ENCODE measurements around the gene FRY. TPM values are rescaled to one million over a fixed set of nuclear protein-coding genes. Genes with fewer than 3 reads are reported as not detected.

Gene FRY
- polyA plus RNA-seq, 1 experiment = 51.4 TPM

DNA sequence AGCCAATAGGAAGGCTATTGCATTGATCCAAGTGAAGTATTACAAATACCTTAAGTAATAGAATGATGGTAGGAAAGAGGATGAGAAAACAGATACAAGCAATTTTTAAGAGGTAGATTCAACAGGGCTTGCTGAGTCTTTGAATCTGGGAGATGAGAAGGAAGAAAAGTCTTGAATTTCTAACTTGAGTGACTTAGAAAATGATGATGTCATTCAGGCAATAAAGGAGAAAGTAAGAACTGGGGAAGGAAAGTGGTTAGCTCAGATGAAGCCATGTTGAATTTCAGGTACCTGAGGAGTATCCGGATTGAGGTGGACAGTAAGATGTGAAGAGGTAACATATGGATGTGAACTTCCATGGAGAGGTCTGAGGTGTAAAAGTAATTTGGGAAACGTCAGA, 15.5 kb upstream of the FRY start:
- ChIA-PET POLR2A (no interaction called here), CTCF (interaction anchor here (1.0 to 2.6 kb wide), 3 partner anchors 103 to 149 kb away, joined by 3 to 9 read pairs (median 4); no protein-coding TSS in a partner anchor)
- TF ChIP-seq, protein P1, sequence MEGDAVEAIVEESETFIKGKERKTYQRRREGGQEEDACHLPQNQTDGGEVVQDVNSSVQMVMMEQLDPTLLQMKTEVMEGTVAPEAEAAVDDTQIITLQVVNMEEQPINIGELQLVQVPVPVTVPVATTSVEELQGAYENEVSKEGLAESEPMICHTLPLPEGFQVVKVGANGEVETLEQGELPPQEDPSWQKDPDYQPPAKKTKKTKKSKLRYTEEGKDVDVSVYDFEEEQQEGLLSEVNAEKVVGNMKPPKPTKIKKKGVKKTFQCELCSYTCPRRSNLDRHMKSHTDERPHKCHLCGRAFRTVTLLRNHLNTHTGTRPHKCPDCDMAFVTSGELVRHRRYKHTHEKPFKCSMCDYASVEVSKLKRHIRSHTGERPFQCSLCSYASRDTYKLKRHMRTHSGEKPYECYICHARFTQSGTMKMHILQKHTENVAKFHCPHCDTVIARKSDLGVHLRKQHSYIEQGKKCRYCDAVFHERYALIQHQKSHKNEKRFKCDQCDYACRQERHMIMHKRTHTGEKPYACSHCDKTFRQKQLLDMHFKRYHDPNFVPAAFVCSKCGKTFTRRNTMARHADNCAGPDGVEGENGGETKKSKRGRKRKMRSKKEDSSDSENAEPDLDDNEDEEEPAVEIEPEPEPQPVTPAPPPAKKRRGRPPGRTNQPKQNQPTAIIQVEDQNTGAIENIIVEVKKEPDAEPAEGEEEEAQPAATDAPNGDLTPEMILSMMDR (IDR thresholded peaks at IDR 0.05; ENCODE audit: insufficient read depth, low read depth, low read length) = no peak
- Histone ChIP-seq H3K27me3 (ENCODE audit: control insufficient read depth, insufficient read depth, low read length) (no peaks in the 10 kb centered on the region; the same call in 1 of the 2 replicates), H3K4me3 (ENCODE audit: low read depth, low read length) (no peak overlapping the region), H3K36me3 (ENCODE audit: control insufficient read depth, insufficient read depth, low read length) (no peaks in the 10 kb centered on the region)
- DNase-seq (ENCODE audit: low read depth) = no peak

DNA sequence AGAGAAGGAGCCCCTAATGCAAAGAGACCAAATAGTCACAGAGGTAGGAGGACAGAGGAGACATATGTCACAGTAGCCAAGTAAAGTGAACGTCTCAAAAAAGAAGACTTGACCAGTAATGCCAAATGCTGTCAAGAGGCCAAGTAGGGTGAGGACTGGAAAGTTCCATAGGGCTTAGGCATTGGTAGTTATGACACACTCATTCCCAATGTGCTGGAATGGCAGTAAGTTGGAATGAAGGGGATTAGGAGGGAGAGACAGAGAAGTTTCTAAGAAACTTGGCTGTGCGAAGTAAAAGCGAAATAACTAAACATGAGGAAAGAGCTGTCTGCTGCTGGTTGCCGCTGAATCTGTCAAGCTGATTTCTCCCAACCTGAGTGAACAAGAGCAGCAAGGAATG, 14.9 kb upstream of the FRY start:
- ChIA-PET POLR2A (no interaction called here), CTCF (interaction anchor here (1.3 to 2.6 kb wide), 2 partner anchors 103 to 107 kb away, joined by 4 to 9 read pairs; no protein-coding TSS in a partner anchor)
- no peak for DNase-seq (ENCODE audit: low read depth)

DNA sequence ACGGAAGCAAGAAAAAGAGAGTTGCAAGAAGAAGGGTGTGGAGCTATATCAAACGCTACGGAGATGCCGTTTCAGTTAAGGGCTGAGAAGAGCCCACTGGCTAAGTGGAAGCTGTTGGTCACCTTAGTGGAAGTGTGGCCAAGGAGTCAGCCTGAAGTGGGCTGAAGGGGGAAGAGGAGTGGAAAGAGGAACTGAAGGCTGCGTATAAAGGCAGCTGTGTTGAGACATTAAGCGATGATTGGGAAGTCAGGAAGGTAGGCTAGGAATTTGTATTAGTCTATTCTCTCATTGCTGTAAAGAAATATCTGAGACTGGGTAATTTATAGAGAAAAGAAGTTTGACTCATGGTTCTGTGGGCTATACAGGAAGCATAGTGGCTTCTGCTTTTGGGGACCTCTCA, 14.1 kb upstream of the FRY start:
- Histone ChIP-seq H3K27me3 (ENCODE audit: control insufficient read depth, insufficient read depth, low read length) (no peaks in the 10 kb centered on the region), H3K4me3 (ENCODE audit: low read depth, low read length) (no peak overlapping the region), H3K36me3 (ENCODE audit: control insufficient read depth, insufficient read depth, low read length) (no peaks in the 10 kb centered on the region)
- DNase-seq (ENCODE audit: low read depth) = no peak
- TF ChIP-seq, protein P1 (IDR thresholded peaks at IDR 0.05; ENCODE audit: insufficient read depth, low read depth, low read length) = no peak
- ChIA-PET POLR2A (no interaction called here), CTCF (interaction anchor here (1.0 to 2.6 kb wide), 3 partner anchors 89 to 108 kb away, joined by 3 to 9 read pairs (median 4); no protein-coding TSS in a partner anchor)

More for the DNA sequence above, 14.9 kb upstream of the FRY start:
- Histone ChIP-seq H3K36me3 (ENCODE audit: control insufficient read depth, insufficient read depth, low read length) (no peaks in the 10 kb centered on the region), H3K4me3 (ENCODE audit: low read depth, low read length) (no peak overlapping the region), H3K27me3 (ENCODE audit: control insufficient read depth, insufficient read depth, low read length) (no peaks in the 10 kb centered on the region; the same call in 1 of the 2 replicates)
- TF ChIP-seq, protein P1 (IDR thresholded peaks at IDR 0.05; ENCODE audit: insufficient read depth, low read depth, low read length) = no peak

DNA sequence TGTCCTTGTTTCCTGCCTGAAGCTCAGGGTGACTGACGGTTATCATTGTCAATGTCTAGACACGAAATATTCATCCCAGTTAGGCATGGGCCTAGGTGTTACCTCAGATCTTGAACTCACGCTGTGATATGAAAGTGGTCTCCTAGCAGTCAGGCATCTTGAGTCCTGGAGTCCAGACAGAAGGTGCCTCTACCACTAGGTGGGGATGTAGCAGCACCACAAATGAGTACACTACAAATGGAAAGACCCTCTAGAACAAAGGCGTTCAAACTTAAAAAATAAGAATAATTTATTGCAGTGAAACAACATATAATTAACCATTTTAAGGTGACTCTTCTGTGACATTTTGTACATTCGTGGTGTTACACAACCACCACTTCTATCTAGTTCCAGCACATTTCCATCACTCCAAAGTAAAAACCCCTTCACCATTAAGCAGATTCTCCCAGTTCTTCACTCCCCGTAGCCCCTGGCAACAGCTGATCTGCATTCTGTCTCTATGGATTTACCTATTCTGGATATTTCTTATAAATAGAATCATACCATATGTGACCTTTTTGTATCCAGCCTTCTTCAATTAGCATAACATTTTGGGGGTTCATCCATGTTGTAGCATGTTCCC, 11.9 kb upstream of the FRY start:
- ChIA-PET CTCF (interaction anchor here (0.7 to 1.5 kb wide), 9 partner anchors 12 to 561 kb away, joined by 3 to 11 read pairs (median 3); partner anchors contain the start of gene FRY), POLR2A (no interaction called here)
- no peaks in the 10 kb centered on the region for H3K27me3 ChIP-seq (ENCODE audit: control insufficient read depth, insufficient read depth, low read length)
- H3K4me3 ChIP-seq (ENCODE audit: low read depth, low read length) = no peak overlapping the region
- no peak for DNase-seq (ENCODE audit: low read depth)
- TF ChIP-seq, protein P1 (IDR thresholded peaks at IDR 0.05; ENCODE audit: insufficient read depth, low read depth, low read length) = peak; percentile 90
- no peaks in the 10 kb centered on the region for H3K36me3 ChIP-seq (ENCODE audit: control insufficient read depth, insufficient read depth, low read length)

DNA sequence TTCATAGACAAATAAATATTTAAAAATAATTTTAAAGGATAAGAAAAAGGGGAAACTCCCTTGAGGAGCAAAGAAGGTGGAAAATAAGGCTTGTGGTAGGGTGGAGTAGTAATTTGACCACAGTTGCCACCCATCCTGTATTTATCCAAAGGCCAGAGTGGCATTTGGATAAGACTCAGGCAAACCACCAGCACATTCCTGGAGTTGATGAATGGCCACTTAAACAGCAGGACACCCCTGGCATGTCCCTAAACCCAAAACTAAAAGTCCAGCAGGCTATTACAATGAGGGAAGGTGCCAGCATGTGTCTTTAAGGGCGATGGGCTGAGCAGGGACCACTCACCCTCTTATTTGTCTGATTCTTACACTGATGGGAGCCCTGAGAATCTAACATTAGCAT, 9.8 kb upstream of the FRY start:
- no peak for DNase-seq (ENCODE audit: low read depth)
- no peaks in the 10 kb centered on the region for H3K27me3 ChIP-seq (ENCODE audit: control insufficient read depth, insufficient read depth, low read length)
- no peaks in the 10 kb centered on the region for H3K36me3 ChIP-seq (ENCODE audit: control insufficient read depth, insufficient read depth, low read length)
- POLR2A ChIA-PET = no interaction called here
- CTCF ChIA-PET = no interaction called here
- H3K4me3 ChIP-seq (ENCODE audit: low read depth, low read length) = no peak overlapping the region
- TF ChIP-seq, protein P1 (IDR thresholded peaks at IDR 0.05; ENCODE audit: insufficient read depth, low read depth, low read length) = no peak

Measured in BJ (cell line).